GM21528 (cell line): ENCODE measurements around the gene NPEPPS.

Experiments
- ATAC-seq: cut with Tn5 transposase; IDR thresholded peaks from one replicate; pipeline ENCODE4 v1.9.1; 2021; ENCODE audit warnings: mild to moderate bottlenecking, moderate library complexity; ENCODE audit not compliant: unreplicated experiment, low FRiP score

NPEPPS gene

GRCh38 chr17:47653442-47653841 is 122.5 kb downstream of the NPEPPS start:
- ATAC-seq: no peak

DNA sequence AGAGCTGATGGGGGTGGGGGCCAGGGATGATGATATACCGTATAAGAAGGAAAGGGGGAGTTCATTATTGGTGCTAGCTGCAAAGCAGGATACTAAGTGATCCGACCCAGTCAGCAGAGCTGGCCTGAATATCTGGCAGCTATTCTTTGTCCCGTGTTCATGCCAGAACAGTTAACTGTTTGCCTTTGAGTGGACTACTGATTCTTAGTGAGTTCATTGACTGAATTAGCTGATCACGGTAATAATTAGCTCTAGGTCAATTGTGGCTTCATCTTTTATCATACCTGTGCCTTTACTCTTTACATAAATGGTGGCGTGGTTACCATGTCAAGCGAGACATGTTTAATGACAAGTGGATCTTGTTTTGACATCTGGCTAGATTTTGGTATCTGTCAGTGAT is 124.1 kb downstream of the NPEPPS start:
- ATAC-seq: no peak

- peak; percentile 57 for ATAC-seq
Observed at GRCh38 chr17:47660064-47660492, 129.2 kb downstream of the NPEPPS start.

- no peak for ATAC-seq
Observed at GRCh38 chr17:47663912-47664623, 133.2 kb downstream of the NPEPPS start.

- ATAC-seq: no peak
Observed at GRCh38 chr17:47664624-47664941, 133.7 kb downstream of the NPEPPS start.

DNA sequence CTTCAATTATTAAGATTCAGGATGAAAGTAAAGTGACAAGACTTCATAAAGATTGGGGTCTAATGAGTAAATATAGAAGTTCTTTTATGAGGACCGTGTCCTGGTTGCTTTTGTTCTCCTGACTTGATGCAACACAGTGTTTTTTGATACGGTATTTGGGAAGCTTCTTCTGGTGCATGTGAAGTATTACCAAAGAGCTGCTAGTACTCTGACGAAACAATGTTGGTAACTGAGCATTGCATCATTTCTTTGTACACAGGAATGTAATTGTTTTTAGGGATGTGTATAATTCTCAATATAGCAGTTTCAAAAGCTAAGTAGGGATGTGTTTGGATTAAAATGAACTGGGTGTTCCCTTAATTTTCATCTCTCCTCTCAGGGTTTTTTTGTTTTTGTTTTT is 134.7 kb downstream of the NPEPPS start:
- no peak for ATAC-seq

- no peak for ATAC-seq
Observed at GRCh38 chr17:47669081-47669480, 138.2 kb downstream of the NPEPPS start.

- no peak for ATAC-seq
Observed at GRCh38 chr17:47670064-47670463, 139.2 kb downstream of the NPEPPS start.
